ENCODE measurements around the gene FGF14.

- TF ChIP-seq CEBPB (IDR thresholded peaks at IDR 0.05; ENCODE audit: low read depth, low read length): no peak
- no peak for TF ChIP-seq CTCF (conservative IDR thresholded peaks at IDR 0.05; ENCODE audit: low read depth, low read length)
These were observed 259.4 kb downstream of the FGF14 start for GRCh38 chr13:102142473-102142826.

Data from IMR-90 (cell line).